Esophagus muscularis mucosa (tissue), 4 donors: Measurements from ENCODE around the gene SERF2. TPM values are rescaled to one million over a fixed set of nuclear protein-coding genes. Genes with fewer than 3 reads are reported as not detected.

Experiments
- DNase-seq: peaks from one replicate; pipeline ENCODE4 v3.0.0-alpha.2; 2017; ENCODE audit errors: extremely low spot score
- H3K27ac ChIP-seq, 4 donors: fragments of 200-600 bp; sonication (generic); replicated peaks in 1 of 4; 1 replicate in 3 of 4; 2 replicates in 1 of 4; pipeline ENCODE4 v1.5.1; 2016 to 2019; ENCODE audit warnings: mild to moderate bottlenecking in 1 of 4
- H3K27me3 ChIP-seq, 4 donors: fragments of 200-600 bp; sonication (generic); one replicate each; pipeline versions ENCODE4 v1.5.1 to v1.6.0; 2016 to 2019
- H3K36me3 ChIP-seq, 4 donors: fragments of 200-600 bp; sonication (generic); one replicate each; pipeline ENCODE4 v1.5.1; 2016 to 2019
- H3K4me1 ChIP-seq, 4 donors: fragments of 200-600 bp; sonication (generic); one replicate each; pipeline ENCODE4 v1.5.1; 2016 to 2019
- H3K4me3 ChIP-seq, 4 donors: fragments of 200-600 bp; sonication (generic); 1 replicate in 2 of 4; 2 replicates in 2 of 4; pipeline ENCODE4 v1.5.1; 2016 to 2019; ENCODE audit warnings: mild to moderate bottlenecking in 4 of 4, moderate library complexity in 1 of 4
- H3K9me3 ChIP-seq, 4 donors: fragments of 200-600 bp; sonication (generic); 1 replicate in 3 of 4; 2 replicates in 1 of 4; pipeline ENCODE4 v1.5.1; 2016 to 2019
- EP300 ChIP-seq: sonication (generic); formaldehyde crosslinking; IDR thresholded peaks from one replicate; pipeline ENCODE4 v1.6.1; 2017; ENCODE audit warnings: antibody characterized with exemption
- POLR2A ChIP-seq: fragments of 450-650 bp; IDR thresholded peaks from one replicate; pipeline ENCODE4 v1.6.1; 2017; ENCODE audit warnings: antibody characterized with exemption, moderate library complexity, mild to moderate bottlenecking, low read depth
- POLR2AphosphoS5 ChIP-seq, 2 donors: sonication (generic); formaldehyde crosslinking; IDR thresholded peaks; one replicate each; pipeline ENCODE4 v1.6.1; 2017; ENCODE audit warnings: antibody characterized with exemption in 2 of 2
- WGBS: methylation state at CpG from one replicate; pipeline ENCODE4 v1.1.5; 2018; 5-methylcytosine and 5-hydroxymethylcytosine counted together
- intact Hi-C: fragments of 100-400 bp; cut with DNase I; formaldehyde crosslinking; loops from one replicate; pipeline ENCODE4 v1.15.1; 2023
- total RNA-seq, 4 donors: library from RNA; depleted of rRNA; stranded (reverse); fragments of >200 nt; gene quantifications; one replicate each; pipeline versions ENCODE4 v1.1.0 to v1.2.1, GENCODE V29; 2016
- TF ChIP-seq, protein P1 (sequence below), 3 experiments: fragments of 200-600 bp in 2 of 3; fragments of 450-650 bp in 1 of 3; sonication (generic) in 2 of 3; IDR thresholded peaks; one replicate each; pipeline ENCODE4 v1.5.1; 2017 to 2019; ENCODE audit warnings: antibody characterized with exemption in 3 of 3, mild to moderate bottlenecking in 2 of 3, moderate library complexity in 1 of 3

The SERF2 gene
- total RNA-seq, 4 donors from 2014 or later, result 625 to 874 (median 721) TPM

DNA sequence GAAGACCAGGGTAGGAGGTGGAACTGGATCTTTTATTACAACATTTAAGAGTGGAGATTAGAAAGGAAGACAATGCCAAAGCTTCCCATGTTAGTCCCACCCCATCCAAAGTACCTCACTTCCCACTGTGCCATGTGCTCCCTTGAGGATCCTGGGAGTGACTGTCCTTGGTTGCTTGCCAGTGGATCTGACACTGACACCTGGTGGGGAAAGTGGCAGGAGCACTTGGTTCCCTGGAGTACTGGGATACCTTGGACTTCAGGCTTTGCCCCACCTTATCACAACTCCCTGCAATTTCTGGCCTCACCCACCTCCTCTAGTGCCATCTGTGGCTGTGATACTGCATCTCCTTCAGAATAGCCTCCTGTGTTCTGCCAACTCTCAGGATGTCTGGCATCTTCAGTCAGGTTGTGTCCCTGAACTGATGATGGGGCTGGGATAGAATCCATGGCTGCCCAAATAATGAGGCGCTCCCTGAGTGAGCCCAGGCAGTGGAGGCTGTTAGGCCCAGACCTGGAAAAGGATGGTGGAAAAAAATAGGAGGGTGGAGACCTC lies 16.6 kb upstream of the SERF2 start:
- H3K27ac ChIP-seq, result peak overlapping the region; percentile 84 to 94 (median 92)
- intact Hi-C loops, result no loop called here
- TF ChIP-seq, protein P1, sequence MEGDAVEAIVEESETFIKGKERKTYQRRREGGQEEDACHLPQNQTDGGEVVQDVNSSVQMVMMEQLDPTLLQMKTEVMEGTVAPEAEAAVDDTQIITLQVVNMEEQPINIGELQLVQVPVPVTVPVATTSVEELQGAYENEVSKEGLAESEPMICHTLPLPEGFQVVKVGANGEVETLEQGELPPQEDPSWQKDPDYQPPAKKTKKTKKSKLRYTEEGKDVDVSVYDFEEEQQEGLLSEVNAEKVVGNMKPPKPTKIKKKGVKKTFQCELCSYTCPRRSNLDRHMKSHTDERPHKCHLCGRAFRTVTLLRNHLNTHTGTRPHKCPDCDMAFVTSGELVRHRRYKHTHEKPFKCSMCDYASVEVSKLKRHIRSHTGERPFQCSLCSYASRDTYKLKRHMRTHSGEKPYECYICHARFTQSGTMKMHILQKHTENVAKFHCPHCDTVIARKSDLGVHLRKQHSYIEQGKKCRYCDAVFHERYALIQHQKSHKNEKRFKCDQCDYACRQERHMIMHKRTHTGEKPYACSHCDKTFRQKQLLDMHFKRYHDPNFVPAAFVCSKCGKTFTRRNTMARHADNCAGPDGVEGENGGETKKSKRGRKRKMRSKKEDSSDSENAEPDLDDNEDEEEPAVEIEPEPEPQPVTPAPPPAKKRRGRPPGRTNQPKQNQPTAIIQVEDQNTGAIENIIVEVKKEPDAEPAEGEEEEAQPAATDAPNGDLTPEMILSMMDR (IDR thresholded peaks at IDR 0.05), result peak; percentile 16 to 27 (median 26)
- TF ChIP-seq POLR2AphosphoS5 (IDR thresholded peaks at IDR 0.05) (peak; percentile 23 to 31), EP300 (no peak), POLR2A (no peak)
- peak overlapping the region in 1 of 4 donors; percentile 69 for H3K4me3 ChIP-seq
- no peak for DNase-seq
- no peaks in the 10 kb centered on the region for H3K9me3 ChIP-seq
- H3K36me3 ChIP-seq, result peaks cover 19 to 36% (median 34%) of the 10 kb centered on the region in 4 donors
- no peaks in the 10 kb centered on the region for H3K27me3 ChIP-seq
- 100% methylated on average over 1 of the region's 1 CpG for WGBS
- peaks cover 9 to 27% (median 23%) of the 10 kb centered on the region in 4 donors for H3K4me1 ChIP-seq

DNA sequence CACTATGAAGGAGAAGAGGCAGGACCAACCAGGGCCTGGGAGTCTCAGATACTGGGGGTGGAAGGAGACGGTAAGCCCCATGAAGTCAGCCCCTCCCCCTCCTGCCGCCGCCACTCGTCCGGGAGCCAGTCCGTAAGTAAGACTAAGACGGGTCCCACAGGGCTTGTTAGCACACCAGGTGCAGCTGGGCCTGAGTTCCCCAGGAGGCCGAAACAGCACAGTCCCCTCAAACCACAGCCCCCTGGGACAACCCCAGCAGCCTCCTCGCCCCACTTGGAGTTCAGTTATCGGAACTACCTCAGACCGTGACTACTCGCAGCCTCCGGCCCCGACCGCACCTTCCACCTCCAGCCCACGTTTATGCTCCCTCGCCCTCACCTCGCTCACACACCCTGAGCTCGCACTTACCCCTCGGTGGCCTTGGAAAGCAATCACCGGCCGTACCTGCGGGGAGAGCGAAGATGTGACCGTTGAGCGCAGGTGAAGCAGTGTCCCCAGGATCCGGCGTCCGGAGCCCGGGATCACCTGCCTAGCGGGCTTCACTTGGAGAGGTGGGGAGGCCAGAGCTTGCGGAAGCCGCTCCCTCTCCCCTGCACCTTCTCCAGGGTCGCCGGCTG lies 15.9 kb upstream of the SERF2 start:
- TF ChIP-seq POLR2AphosphoS5 (IDR thresholded peaks at IDR 0.05) (no peak), EP300 (no peak), POLR2A (no peak)
- TF ChIP-seq, protein P1 (IDR thresholded peaks at IDR 0.05), result no peak
- H3K9me3 ChIP-seq, result no peaks in the 10 kb centered on the region
- H3K4me3 ChIP-seq, result peak overlapping the region; percentile 64 to 79 (median 67)
- peaks cover 12 to 29% (median 27%) of the 10 kb centered on the region in 4 donors for H3K36me3 ChIP-seq
- peak overlapping the region; percentile 84 to 94 (median 92) for H3K27ac ChIP-seq
- WGBS, result 38% methylated on average over 17 of the region's 35 CpGs
- DNase-seq, result no peak
- H3K4me1 ChIP-seq, result peaks cover 9 to 27% (median 23%) of the 10 kb centered on the region in 4 donors
- intact Hi-C loops, result no loop called here
- no peaks in the 10 kb centered on the region for H3K27me3 ChIP-seq

- Histone ChIP-seq H3K4me3 (peak within 1 kb of the TSS; percentile 64 to 79 (median 67)), H3K9me3 (no peaks in the 10 kb centered on the region), H3K4me1 (peaks cover 9 to 27% (median 23%) of the 10 kb centered on the region in 4 donors), H3K36me3 (peaks cover 6 to 23% (median 21%) of the 10 kb centered on the region in 4 donors), H3K27me3 (no peaks in the 10 kb centered on the region), H3K27ac (peak within 1 kb of the TSS; percentile 84 to 94 (median 92))
- DNase-seq, result peak; percentile 94
- WGBS, result no CpG with 5 or more reads among the region's 41 CpGs
- TF ChIP-seq POLR2A (peak; percentile 8), POLR2AphosphoS5 (IDR thresholded peaks at IDR 0.05) (peak in 1 of 2 donors; percentile 56)
- TF ChIP-seq, protein P1 (IDR thresholded peaks at IDR 0.05), result no peak
- intact Hi-C loops, result no loop called here
These were observed 15.3 kb upstream of the SERF2 start, which contains the start of gene ELL3 for GRCh38 chr15:43776718-43777266. Gene ELL3, minus strand, starts transcription at chr15:43776966. Its CDS starts 65 bp downstream, at chr15:43776901.

GRCh38 chr15:43777267-43777914 lies 14.7 kb upstream of the SERF2 start:
- H3K9me3 ChIP-seq, result no peaks in the 10 kb centered on the region
- no peaks in the 10 kb centered on the region for H3K27me3 ChIP-seq
- 4% methylated on average over 20 of the region's 31 CpGs for WGBS
- TF ChIP-seq POLR2AphosphoS5 (IDR thresholded peaks at IDR 0.05) (peak; percentile 59 to 67), POLR2A (no peak), EP300 (no peak)
- TF ChIP-seq, protein P1 (IDR thresholded peaks at IDR 0.05), result peak; percentile 76 to 84 (median 80)
- peak overlapping the region; percentile 84 to 94 (median 92) for H3K27ac ChIP-seq
- peak; percentile 96 for DNase-seq
- intact Hi-C loops, result no loop called here
- peaks cover 0 to 17% (median 15%) of the 10 kb centered on the region in 4 donors for H3K36me3 ChIP-seq
- peak overlapping the region; percentile 64 to 79 (median 67) for H3K4me3 ChIP-seq
- H3K4me1 ChIP-seq, result peaks cover 9 to 27% (median 23%) of the 10 kb centered on the region in 4 donors
